Peyer's patch (tissue), 4 donors: Measurements from ENCODE around the gene ADAMTS16. TPM values are rescaled to one million over a fixed set of nuclear protein-coding genes. Genes with fewer than 3 reads are reported as not detected.

ENCODE experiments used
- DNase-seq, 3 donors: peaks; one replicate each; pipeline ENCODE4 v3.0.0-alpha.2; 2017 to 2019
- H3K27ac ChIP-seq, 4 donors: fragments of 200-600 bp; sonication (generic); one replicate each; pipeline ENCODE4 v1.5.1; 2016 to 2019
- H3K27me3 ChIP-seq, 2 donors: fragments of 200-600 bp; sonication (generic); one replicate each; pipeline ENCODE4 v1.5.1; 2019
- H3K36me3 ChIP-seq, 3 donors: fragments of 200-600 bp; sonication (generic); one replicate each; pipeline ENCODE4 v1.5.1; 2016 to 2019
- H3K4me1 ChIP-seq, 4 donors: fragments of 200-600 bp; sonication (generic); one replicate each; pipeline ENCODE4 v1.5.1; 2016 to 2019
- H3K4me3 ChIP-seq, 4 donors: fragments of 200-600 bp; sonication (generic); 1 replicate in 3 of 4; 2 replicates in 1 of 4; pipeline ENCODE4 v1.5.1; 2016 to 2019; ENCODE audit warnings: mild to moderate bottlenecking in 1 of 4
- H3K9me3 ChIP-seq, 4 donors: fragments of 200-600 bp; sonication (generic); one replicate each; pipeline ENCODE4 v1.5.1; 2016 to 2019; ENCODE audit warnings: mild to moderate bottlenecking in 1 of 4
- CTCF ChIP-seq, 6 experiments: fragments of 450-650 bp in 4 of 6; fragments of 200-600 bp in 2 of 6; sonication (generic) in 1 of 6; IDR thresholded peaks; one replicate each; pipeline ENCODE4 v1.5.1; 2017 to 2019; ENCODE audit warnings: antibody characterized with exemption in 6 of 6, mild to moderate bottlenecking in 3 of 6, moderate library complexity in 1 of 6
- POLR2A ChIP-seq, 2 donors: fragments of 450-650 bp; IDR thresholded peaks; one replicate each; pipeline ENCODE4 v1.5.1; 2017; ENCODE audit warnings: antibody characterized with exemption in 2 of 2, mild to moderate bottlenecking in 2 of 2, moderate library complexity in 2 of 2
- total RNA-seq, 4 donors: library from RNA; depleted of rRNA; stranded (reverse); fragments of >200 nt; gene quantifications; one replicate each; pipeline ENCODE4 v1.1.0, GENCODE V29; 2016

The ADAMTS16 gene
- total RNA-seq, 4 donors from 2014 or later, result 1.7 TPM; not detected in 3

DNA sequence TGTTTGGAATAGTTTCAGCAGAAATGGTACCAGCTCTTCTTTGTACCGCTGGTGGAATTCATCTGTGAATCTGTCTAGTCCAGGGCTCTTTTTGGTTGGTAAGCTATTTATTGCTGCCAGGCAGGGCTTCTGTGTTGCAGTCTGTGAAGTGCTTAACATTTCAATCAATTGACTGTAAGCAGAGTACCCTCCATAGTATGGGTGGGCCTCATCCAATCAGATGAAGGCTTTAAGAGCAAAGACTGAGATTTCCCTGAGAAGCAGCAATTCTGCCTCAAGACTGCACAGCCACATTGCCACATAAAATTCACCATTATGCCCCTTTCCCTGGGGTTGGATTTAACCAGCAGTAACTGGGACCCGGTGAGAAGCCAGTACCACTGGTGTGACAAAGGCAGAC lies 183.4 kb downstream of the ADAMTS16 start:
- TF ChIP-seq POLR2A (IDR thresholded peaks at IDR 0.05) (no peak), CTCF (IDR thresholded peaks at IDR 0.05) (no peak)
- H3K27me3 ChIP-seq, result no peaks in the 10 kb centered on the region
- H3K36me3 ChIP-seq, result no peaks in the 10 kb centered on the region

DNA sequence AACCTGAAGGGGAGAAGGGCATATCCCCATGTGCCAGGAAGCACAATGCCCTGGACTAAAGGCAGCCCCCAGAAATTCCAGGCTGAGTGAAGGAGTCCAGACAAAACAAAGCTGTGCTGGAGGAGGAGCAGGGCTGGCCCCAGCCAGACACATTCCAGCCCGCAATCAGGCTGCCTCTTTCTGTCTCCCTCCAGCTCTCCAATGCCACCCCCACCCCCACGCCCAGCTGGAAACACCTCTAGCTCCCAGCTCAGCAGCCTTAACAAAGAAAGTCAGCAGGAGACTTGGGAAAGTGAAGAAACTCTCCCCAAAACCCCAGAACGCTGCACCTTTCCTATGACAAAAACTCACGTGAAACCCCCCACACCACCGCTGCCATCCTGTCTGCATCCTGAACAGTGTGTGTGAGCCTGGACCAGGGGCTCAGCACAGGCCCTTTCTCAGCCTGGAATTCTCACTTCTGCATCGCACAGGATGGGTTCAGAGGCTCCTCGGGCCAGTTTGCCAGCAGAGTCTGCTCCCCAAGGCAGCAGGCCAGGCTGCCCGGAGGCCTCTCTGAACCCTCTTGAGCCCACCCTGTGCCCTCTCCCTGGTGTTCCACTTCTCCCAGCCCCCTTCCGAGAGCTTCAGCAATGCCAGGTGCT lies 186.1 kb downstream of the ADAMTS16 start:
- no peak for TF ChIP-seq CTCF (IDR thresholded peaks at IDR 0.05)
- TF ChIP-seq POLR2A (IDR thresholded peaks at IDR 0.05), result no peak
- Histone ChIP-seq H3K27ac (no peak overlapping the region), H3K36me3 (no peaks in the 10 kb centered on the region), H3K4me1 (no peaks in the 10 kb centered on the region), H3K4me3 (no peak overlapping the region), H3K27me3 (no peaks in the 10 kb centered on the region), H3K9me3 (no peaks in the 10 kb centered on the region)
- no peak for DNase-seq

More for the DNA sequence above, 183.4 kb downstream of the ADAMTS16 start:
- H3K9me3 ChIP-seq, result no peaks in the 10 kb centered on the region
- H3K27ac ChIP-seq, result no peak overlapping the region
- H3K4me3 ChIP-seq, result no peak overlapping the region
- H3K4me1 ChIP-seq, result no peaks in the 10 kb centered on the region
- DNase-seq, result no peak

- no peaks in the 10 kb centered on the region for H3K27me3 ChIP-seq
- TF ChIP-seq POLR2A (IDR thresholded peaks at IDR 0.05), result no peak
- TF ChIP-seq CTCF (IDR thresholded peaks at IDR 0.05), result no peak
- no peak for DNase-seq
- H3K27ac ChIP-seq, result no peak overlapping the region
- H3K4me3 ChIP-seq, result no peak overlapping the region
- H3K36me3 ChIP-seq, result no peaks in the 10 kb centered on the region
- H3K9me3 ChIP-seq, result no peaks in the 10 kb centered on the region
- no peaks in the 10 kb centered on the region for H3K4me1 ChIP-seq
Measured at GRCh38 chr5:5327126-5327525, 187.0 kb downstream of the ADAMTS16 start.

DNA sequence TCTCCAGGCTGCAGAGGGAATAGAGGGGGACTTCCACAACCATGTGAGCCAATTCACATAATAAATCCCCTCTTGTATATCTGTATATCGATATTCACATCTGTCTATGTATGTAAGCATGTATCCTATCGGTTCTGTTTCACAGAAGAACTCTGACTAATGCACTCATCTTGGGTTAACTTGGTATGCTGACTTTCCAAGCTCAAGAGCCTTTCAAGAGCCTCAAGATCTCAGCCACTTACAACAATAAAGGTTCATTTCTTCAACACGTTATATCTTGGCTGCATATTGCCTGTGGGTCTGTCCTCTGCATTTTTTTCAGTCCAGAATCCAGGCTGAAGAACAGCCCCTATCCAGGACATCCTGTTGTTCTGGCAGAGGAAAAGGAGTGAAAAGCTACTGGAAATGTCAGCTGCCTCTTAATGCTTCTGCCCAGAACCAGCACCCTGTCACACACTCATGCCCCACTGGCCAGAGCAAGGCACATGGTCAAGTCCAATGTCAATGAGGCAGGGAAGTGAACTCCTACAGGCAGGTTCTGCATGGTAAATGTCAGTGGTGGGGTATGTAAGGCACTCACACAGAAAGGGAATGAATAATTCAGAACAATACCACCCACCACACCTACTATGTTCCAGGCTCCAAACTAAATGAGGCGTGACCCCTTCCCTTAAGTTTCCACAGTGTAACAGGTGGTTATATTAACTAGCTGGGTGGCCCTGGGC lies 190.8 kb downstream of the ADAMTS16 start:
- H3K4me3 ChIP-seq, result no peak overlapping the region
- no peaks in the 10 kb centered on the region for H3K9me3 ChIP-seq
- no peak for TF ChIP-seq CTCF (IDR thresholded peaks at IDR 0.05)
- TF ChIP-seq POLR2A (IDR thresholded peaks at IDR 0.05), result no peak
- no peaks in the 10 kb centered on the region for H3K36me3 ChIP-seq
- H3K27ac ChIP-seq, result no peak overlapping the region
- no peak for DNase-seq
- H3K27me3 ChIP-seq, result no peaks in the 10 kb centered on the region
- H3K4me1 ChIP-seq, result no peaks in the 10 kb centered on the region

- DNase-seq, result no peak
- Histone ChIP-seq H3K27me3 (no peaks in the 10 kb centered on the region), H3K36me3 (no peaks in the 10 kb centered on the region), H3K27ac (no peak overlapping the region), H3K9me3 (no peaks in the 10 kb centered on the region), H3K4me1 (no peaks in the 10 kb centered on the region), H3K4me3 (no peak overlapping the region)
- TF ChIP-seq POLR2A (IDR thresholded peaks at IDR 0.05) (no peak), CTCF (IDR thresholded peaks at IDR 0.05) (no peak)
Measured at GRCh38 chr5:5331848-5332247, 191.7 kb downstream of the ADAMTS16 start.
